NK-92 (cell line): ENCODE results near the gene CCDC122.

Experiments used
- DNase-seq: peaks from one replicate; lab custom pipeline; 2025; ENCODE audit not compliant: unreplicated experiment; lab: John Stamatoyannopoulos, UW

The CCDC122 gene

DNA sequence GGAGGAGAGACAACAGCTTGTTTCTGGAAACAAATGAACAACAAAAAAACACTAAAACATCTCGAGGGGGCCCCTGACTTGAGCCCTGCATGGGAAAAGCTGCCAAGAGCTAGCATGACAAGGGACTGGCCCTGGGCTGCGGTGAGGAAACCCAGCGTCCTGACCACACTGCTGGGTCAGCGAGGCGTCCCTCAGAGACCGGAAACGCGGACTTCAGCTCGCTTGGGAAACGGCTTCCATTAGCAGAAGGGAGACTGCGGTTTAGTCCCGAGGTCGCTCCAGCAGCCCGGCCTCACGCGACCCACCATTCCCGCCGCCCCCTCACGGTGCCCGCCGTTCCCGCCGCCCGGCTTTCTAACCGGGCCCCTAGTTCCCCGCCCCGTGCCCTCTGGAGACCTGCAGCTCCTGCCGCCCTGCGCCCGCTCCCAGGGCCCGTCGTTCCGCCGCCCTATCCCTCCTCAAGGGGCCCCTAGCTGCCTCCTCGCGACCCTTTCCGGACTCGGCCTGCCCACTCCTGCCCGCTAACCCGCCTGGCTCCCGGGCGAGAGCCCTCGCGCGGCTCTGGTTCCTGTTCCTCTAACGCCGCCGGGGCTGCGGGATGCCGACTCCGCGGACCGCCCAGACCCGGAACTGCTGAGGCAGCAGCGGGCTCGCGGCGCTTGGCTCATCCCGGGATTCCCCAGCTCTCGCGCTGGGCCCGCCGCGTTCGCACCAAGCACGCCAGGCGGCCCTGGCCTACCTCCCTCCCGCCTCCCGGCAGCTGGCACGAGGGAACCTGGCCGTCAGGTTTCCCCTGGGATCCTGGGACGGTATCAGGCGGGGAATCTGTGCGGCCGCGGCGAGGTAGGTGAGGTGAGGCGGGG is at the start of gene CCDC122:
TSS of gene CCDC122 (minus strand) at position 849 of the 863 bp plus-strand sequence. CDS start 10,364 bp downstream, outside the sequence.
- no peak for DNase-seq

DNA sequence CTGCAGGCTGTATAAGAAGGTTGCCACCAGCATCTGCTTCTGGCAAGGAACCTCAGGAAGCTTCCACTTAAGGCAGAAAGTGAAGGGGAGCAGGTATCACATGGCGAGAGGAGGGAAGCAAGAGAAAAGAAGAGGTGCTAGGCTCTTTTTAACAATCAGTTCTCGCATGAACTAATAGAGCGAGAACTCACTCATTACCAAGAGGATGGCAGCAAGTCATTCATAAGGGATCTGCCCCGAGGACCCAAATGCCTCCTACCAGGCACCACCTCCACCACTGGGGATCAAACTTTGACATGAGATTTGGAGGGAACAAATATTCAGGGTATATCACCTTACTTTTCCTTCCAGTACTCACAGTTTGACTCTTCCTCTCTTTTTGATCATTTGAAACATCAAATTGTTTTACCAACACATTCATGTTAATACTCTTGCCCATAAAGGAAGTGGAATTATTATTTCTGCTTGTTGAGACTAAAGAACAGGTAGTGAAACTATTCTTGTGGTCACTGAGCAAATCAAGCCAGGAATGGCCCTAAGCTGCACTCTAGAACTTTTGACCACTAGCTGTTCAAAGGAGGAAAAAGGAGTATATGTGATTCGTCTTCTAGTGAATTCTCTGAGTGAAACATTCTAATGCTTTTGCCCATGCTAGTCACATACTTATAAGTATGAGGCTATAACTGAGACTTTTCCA is 45.2 kb upstream of the CCDC122 start:
- no peak for DNase-seq

DNA sequence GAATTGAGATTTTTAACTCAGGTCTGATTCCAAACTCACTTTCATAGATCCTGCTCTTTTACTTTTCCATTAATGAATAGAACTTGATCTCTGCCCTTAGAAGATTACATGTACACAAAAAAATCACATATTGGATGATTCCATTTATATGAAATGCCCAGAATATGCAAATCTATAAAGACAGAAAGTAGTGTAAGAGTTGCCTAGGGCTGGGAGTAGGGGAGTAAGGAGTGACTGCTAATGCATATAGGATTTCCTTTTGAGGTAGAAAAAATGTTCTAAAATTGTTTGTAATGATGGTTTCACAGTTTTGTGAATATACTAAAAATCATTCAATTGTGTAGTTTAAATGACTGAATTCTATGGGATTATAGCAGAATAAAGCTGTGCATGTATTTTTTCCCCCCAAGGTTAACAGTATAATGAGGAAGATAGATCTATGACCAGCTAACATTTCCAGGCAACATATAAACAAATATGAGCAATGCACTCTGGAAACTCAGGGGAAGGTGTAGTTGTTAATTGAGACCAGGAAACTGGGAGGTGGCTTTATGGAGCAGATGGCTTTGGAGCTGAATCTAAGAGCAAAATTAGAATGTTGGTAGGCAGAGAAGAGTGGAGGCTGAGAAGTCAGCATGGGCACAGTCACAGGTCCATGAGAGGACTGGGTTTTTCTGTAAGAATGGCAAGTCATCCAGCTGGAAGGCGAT is 41.6 kb upstream of the CCDC122 start:
- no peak for DNase-seq

DNA sequence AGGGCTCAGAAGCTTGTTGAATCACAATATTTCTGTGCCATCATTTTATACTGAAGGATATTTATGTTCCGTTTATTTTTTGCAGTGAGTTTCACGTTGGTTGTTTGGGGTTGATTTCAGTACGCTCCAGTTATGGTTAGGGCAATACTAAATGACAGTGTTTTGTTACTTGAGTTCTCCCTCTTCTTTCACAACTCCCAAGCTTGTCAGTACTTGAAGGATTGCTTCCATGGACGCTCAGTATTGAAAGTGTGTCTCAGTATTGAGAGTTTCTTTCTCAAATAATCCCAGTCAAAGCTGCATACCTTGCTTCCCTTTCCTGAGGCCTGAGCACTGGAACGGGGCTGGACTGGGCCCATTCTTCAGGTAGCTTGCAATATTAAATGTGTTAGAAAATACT is 39.1 kb upstream of the CCDC122 start:
- DNase-seq, result no peak

DNA sequence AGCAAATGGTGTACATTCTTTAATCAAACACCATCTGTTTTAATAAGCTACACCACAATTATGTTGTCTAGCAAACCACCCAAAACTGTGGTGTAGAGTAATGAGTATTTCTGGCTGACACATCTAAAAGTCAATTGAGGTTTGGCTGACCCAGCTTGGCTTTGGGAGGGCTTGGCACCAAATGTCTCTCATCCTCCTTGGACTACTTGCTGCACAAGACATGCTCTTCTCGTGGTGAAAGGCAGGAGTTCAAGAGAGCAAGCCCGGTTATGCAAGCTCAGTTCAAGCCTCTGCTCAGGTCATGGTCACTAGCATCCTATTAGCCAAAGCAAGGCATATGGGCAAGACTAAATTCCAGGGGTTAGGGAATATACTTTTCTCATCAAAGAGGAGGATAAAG is 37.3 kb upstream of the CCDC122 start:
- DNase-seq, result no peak

DNA sequence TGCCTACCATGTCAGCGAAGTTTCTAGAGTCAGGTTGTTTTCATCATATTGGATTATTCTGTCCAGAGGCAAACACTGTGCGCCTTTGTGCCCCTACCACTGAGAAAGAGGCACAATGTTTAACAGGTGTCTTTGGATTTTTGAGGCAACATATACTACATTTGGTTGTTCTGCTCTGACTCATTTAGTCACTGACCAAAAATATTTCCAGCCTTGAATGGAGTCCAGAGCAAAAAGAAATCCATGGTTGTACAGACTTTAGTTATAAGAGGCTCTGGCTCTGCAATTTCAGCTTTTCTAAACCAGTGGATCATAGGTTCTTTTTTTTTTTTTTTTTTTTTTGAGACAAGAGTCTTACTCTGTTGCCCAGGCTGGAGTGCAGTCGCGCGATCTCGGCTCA is 35.9 kb upstream of the CCDC122 start:
- DNase-seq, result no peak

DNA sequence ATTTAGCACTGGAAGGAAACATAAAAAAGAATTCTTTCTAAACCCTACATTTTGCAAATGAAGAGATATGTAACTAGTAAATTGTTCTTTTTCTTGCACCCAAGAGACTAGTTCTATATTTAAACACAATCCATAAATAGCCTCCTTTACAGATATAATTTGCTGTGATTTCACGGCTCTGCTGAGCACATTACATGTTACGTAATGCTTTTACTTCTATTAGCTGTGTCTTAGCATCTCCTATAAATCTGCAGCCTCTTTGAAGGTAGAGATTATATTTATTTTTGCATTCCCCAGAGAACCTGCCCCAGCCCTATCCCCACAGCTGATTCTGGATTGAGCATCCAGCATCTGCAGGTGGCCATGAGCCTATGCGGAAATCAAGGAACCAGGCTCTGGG is 32.3 kb upstream of the CCDC122 start:
- DNase-seq, result no peak

DNA sequence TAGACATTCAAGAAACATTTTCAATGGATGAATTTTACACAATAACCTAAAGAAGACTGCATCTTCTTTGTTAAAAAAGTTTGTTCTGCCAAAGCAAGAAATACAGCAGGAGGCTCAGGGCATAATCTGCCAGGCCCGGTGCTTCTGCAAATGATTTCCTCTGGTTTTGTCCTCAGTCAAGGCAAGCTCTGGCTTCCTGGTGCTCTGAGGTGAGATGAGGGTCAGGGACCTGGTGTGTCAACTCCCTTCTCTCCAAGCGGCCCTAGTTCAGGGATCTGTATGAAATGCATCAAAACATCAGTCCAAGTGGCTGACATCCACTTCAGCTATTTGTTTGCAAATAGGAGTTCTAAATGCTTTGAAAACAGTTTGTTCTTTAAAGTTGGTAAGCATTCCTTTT is 31.7 kb upstream of the CCDC122 start:
- DNase-seq, result no peak

DNA sequence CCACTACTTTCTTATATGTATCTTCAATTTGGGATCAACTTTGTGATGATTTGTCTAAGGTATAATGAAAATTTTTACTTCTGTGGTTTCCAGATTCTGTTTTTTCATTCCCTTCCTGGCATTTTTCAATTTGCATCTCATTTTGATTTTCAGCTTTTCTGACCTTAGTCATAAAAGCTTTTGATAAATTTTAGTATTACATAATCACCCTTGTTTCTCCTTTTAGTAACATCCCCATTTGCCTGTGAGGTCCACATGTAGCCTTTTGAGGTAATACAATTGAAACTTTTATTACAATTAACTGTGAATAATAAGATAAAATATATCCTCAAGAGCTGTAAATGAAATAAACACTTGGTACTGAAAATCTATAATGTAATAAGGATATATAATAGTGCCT is 31.3 kb upstream of the CCDC122 start:
- no peak for DNase-seq

DNA sequence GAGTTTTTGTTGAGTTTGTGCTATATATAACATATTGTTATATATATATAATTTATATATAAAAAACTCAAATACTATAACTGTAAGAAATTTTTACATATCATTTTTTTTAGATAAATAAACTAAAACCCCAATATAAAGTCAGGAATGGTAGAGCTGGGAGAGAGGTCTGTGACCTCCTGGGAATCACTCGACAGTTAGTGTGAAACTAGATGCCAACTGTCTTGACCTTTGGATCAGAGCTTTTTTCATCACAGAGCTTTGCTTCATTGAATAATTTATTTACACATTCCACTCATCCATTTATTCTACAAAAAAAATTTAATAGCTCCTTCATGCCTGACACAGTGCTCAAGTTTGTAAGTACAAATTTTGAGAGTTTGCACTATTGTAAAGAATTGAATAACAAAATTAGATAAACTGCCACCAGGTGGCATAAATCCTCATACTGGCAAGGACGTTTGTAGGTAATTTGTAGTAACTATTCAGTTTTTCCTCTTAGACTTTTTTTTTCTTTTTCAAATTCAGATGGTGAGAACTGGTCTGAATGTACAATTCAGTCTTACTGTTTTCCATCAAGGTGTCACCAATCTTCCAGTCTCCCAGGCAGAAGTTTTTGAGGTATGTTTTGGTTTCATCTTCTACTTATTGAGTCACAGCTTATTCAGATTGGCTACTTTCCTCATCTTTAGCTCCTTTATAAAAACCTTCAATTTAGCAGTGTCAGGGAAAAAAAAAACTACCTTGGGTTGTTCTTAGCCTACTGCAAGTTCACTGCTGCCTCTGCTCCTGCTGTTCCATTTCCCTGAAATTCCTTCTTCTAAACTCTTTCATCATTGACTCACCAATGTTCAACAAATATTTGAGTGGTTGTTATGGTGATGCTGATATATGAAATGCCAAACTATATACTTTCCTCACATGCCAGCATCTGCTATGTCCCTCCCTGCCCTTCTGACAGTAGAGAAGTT is 28.9 kb upstream of the CCDC122 start:
- DNase-seq, result no peak

DNA sequence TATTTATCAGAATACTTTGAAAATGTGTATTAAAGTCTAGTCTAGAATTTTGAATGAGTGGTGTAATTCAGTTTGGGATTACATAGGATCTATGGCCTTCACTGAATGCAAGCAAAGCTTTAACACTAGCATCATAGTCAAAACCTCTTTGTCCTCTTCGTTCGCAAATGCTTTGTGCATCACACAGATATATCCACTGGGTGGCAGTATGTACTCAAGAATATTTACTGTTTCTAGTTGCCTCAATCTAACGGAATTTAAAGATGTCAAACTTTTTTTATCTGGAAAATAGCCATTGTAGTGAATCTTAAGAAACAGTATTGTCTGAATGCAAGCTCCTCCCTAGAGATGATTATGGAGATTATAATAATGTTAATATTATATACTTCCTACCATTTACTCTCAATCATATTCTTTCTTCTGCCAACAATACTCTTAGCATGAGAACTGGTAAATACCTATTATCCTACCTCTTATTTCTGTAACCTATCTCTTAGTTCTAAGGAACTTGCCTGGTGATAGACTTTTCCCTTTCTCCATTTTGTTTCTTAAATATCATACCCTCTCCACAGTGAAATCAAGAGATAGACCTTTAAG is 26.0 kb upstream of the CCDC122 start:
- no peak for DNase-seq

DNA sequence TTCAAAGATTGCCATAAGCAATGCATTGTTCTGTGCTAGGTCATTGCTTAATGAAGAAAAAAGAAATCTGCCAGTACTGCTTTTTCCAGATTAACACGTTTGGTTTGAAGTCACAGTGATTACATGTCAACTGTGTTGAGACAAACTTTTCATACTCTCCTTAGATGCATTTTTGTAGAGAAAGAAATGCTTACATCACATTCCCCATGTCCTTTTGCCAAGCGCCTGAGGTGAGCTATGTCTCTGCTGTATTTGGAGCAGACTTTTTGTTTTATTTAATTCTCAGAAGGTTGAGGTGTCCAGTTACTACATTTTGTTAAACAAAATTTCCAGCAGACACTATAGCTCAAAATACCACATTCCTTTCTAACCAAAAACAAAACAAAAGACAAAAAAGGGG is 16.4 kb upstream of the CCDC122 start:
- DNase-seq, result no peak

DNA sequence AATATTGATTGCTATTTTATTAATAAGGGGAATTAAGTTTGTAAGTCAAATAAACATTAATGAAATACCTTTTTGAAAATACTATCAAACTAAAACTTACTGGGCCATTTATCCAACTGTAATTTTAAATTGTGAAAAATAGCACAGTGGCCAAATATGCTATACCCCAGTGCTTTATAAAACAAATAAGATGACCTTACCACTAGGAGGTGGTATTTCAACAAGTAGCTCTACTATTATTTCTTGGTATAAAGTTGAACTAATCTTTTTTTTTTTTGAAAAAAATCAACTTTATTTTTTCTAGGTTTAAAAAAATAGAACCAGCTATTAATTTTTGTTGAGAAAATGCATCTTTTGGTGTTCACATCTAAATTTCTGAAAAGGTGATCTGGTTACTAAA is 14.9 kb upstream of the CCDC122 start:
- DNase-seq, result no peak

DNA sequence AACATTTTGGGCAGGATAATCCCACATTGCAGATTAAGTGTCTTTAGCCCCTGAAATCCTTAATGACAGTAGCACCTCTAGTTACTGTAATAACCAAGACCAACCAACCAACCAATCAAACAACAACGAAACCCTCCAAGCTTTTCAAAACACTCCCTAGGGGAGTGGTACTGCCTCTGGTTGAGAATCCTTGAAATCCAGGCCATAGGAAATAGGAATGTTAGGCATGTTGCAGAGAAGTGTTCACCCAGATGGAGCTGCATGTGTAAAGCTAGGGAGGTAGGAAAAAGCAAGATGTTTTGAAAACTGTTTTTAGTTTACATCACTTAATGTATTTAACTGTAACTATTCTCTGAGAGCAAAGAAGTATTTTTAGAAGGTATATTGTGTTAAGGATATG is 4.7 kb upstream of the CCDC122 start:
- no peak for DNase-seq

DNA sequence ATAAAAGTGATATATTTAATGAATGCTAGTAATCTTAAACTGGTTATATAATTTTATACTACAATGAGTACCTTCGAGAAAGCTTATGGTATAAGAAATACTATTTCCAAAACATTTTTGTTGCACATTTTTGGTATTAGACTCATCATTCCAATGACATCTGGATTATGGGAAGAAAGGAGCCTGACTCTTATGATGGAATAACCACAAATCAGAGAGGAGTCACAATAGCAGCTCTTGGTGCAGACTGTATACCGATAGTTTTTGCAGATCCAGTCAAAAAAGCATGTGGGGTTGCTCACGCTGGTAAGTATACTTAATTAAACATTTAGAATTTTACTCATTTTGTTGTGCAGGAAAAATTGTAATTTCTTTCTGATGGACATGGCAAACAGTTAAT is 4.1 kb upstream of the CCDC122 start:
- no peak for DNase-seq

DNA sequence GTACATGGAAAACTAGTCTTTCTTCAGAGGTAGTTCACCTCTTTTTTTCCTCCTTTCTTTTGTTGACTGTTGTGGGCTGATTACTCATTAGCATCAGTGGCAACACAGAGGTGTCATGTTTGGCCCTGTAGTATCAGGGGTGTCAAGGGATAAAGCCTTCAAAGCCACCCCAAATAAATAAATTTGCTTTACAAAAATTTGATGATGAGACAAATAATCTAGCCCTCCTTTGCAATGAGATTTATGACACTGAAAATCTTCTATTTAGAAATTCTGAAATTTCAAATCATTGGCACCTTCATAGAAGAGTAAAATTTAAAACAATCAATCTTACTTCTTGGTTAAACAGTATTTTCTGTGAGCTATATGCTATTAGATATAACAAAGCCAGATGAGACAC is 2.0 kb upstream of the CCDC122 start:
- DNase-seq, result no peak

DNA sequence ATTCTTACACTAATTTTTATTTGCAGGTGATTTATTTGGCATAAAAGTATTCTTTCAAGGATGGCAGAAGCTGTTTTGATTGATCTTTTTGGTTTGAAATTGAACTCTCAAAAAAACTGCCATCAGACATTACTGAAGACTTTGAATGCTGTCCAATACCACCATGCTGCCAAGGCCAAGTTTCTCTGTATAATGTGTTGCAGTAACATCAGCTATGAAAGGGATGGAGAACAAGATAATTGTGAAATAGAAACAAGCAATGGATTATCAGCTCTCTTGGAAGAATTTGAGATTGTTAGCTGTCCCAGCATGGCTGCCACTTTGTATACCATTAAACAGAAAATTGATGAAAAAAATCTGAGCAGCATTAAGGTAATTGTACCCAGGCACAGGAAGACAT is 1.4 kb upstream of the CCDC122 start:
- DNase-seq, result no peak

DNA sequence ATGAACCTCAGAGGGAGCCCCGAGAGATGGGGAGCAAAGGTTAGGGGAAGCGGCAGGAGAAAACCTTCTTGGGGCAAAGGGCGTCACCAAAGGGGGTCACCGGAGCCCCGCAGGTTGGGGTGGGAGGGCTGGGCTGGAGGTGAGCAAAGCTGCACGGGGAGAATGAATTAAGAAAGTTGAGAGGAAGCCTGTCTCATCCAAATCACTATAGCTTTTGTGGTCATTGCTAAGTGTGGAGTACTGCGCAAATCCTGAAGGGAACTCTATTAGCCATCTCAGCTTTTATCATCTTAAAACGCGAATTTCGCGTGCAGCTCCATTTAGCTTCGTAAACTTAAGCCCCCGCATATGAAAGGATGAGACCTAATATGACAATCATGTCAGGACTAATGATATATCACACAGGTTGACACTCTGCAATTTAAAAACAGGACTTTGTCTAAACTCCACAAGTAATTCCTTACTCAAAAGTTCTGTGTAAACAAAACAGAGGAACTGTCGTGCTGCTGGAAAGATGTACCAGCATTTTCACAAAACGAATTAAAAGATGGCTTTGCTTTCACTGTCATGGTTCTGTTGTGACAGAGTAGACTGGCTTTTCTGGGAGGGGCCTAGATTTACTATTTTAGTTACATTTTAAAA is 795 bp upstream of the CCDC122 start:
- DNase-seq, result no peak

DNA sequence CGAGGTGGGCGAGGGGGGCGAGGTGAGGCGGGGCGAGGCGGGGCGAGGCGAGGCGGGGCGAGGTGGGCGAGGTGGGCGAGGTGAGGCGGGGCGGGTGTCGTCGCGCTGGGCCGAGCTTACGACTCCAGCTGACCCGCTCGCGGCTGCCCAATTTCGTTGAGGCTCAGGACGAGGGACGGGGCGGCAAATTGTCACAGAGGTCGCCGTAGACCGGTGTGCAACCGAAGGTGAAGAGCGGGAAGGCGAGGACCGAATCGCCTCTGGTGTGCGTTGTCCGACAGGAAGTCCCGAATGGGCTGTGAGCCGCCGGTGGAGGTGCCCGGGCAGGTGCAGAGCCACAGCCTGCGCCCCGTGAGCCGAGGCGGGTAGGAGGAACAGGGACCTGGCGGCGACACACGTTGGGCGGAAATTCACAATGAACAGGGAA is 228 bp upstream of the CCDC122 start, which contains the start of gene LACC1:
TSS of gene LACC1 (plus strand) at position 150 of the 427 bp plus-strand sequence. CDS start 1,082 bp downstream, outside the sequence.
- no peak for DNase-seq

DNA sequence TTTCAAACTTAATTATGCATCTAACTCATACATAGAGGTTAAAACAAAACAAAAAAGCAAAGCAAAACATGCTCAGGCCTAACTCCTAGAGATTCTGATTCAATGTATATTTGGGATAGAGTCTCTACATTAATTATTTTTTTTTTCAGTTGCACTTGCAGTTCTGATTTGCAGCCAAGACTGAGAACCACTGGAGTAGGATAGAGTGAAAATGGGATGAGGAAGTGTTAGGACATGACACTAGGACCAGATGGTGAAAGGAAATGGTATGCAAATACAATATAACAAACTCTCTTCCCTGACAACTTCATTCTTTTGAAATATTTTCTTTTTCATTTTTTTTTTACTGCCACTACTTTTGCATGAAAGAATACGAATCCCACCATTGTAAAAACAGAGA is 1.8 kb downstream of the CCDC122 start:
- no peak for DNase-seq
